DOHH2 (cell line): ENCODE measurements around the gene ZNF532.

Source experiments
- H3F3A ChIP-seq: fragments of 200-600 bp; sonication (generic), shearing (Covaris generic); 2 replicates; pipeline ENCODE4 v1.6.0; 2016; ENCODE audit warnings: antibody characterized with exemption, mild to moderate bottlenecking; ENCODE audit not compliant: control insufficient read depth, insufficient read depth
- H3K27ac ChIP-seq: fragments of 200-600 bp; sonication (generic); 2 replicates; pipeline ENCODE4 v1.5.1; 2014; ENCODE audit warnings: low read depth, mild to moderate bottlenecking, low read length, moderate library complexity
- H3K27me3 ChIP-seq: fragments of 200-600 bp; sonication (generic); 2 replicates; pipeline ENCODE4 v1.6.1; 2014; ENCODE audit warnings: mild to moderate bottlenecking, low read length, mixed read lengths; ENCODE audit not compliant: control insufficient read depth
- H3K36me3 ChIP-seq: fragments of 200-600 bp; sonication (generic); 2 replicates; pipeline ENCODE4 v1.6.1; 2014; ENCODE audit warnings: mild to moderate bottlenecking, low read length, moderate library complexity, mixed read lengths; ENCODE audit not compliant: control insufficient read depth
- H3K4me1 ChIP-seq: fragments of 200-600 bp; sonication (generic); 2 replicates; pipeline ENCODE4 v1.6.1; 2014; ENCODE audit warnings: mild to moderate bottlenecking, low read length, mixed read lengths; ENCODE audit not compliant: control insufficient read depth
- H3K4me2 ChIP-seq: fragments of 200-600 bp; sonication (generic); 2 replicates; pipeline ENCODE4 v1.6.0; 2014; ENCODE audit warnings: mild to moderate bottlenecking, low read length, moderate library complexity
- H3K4me3 ChIP-seq: fragments of 200-600 bp; sonication (generic); 2 replicates; pipeline ENCODE4 v1.5.1; 2014; ENCODE audit warnings: mild to moderate bottlenecking, low read length, mixed read lengths
- H3K79me2 ChIP-seq: fragments of 200-600 bp; sonication (generic); 2 replicates; pipeline ENCODE4 v1.6.1; 2014; ENCODE audit warnings: mild to moderate bottlenecking, low read length, mixed read lengths; ENCODE audit not compliant: control insufficient read depth
- H3K9me2 ChIP-seq: fragments of 200-600 bp; sonication (generic); replicated peaks from 2 replicates; pipeline ENCODE4 v1.6.1; 2014; ENCODE audit warnings: mild to moderate bottlenecking, low read length, mixed read lengths; ENCODE audit not compliant: control insufficient read depth
- H3K9me3 ChIP-seq: fragments of 200-600 bp; sonication (generic); 2 replicates; pipeline ENCODE4 v1.6.1; 2014; ENCODE audit warnings: antibody characterized with exemption, low read length, mixed read lengths; ENCODE audit not compliant: control insufficient read depth, insufficient read depth
- H4K20me1 ChIP-seq: fragments of 200-600 bp; sonication (generic); 2 replicates; pipeline ENCODE4 v1.6.0; 2014; ENCODE audit warnings: low read depth, mild to moderate bottlenecking, antibody characterized with exemption, low read length, moderate library complexity; ENCODE audit not compliant: control insufficient read depth, insufficient read depth
- CTCF ChIP-seq: fragments of 200-600 bp; sonication (generic); IDR thresholded peaks from one replicate; pipeline ENCODE4 v1.5.1; 2014; ENCODE audit warnings: antibody characterized with exemption, mild to moderate bottlenecking, low read depth, low read length; ENCODE audit not compliant: poor library complexity, severe bottlenecking
- EZH2phosphoT487 ChIP-seq: fragments of 200-600 bp; sonication (generic); IDR thresholded peaks from 2 replicates; pipeline ENCODE4 v1.6.1; 2017; ENCODE audit warnings: borderline replicate concordance, mild to moderate bottlenecking, antibody characterized with exemption, low read length, moderate library complexity, mixed read lengths

The ZNF532 gene

GRCh38 chr18:58965291-58966004, 100.8 kb downstream of the ZNF532 start:
- H4K20me1 ChIP-seq: no peaks in the 10 kb centered on the region
- no peaks in the 10 kb centered on the region for H3K27me3 ChIP-seq
- TF ChIP-seq EZH2phosphoT487: no peak
- no peak for TF ChIP-seq CTCF
- H3K79me2 ChIP-seq: peaks cover 66% of the 10 kb centered on the region
- peaks cover 99% of the 10 kb centered on the region for H3K4me1 ChIP-seq
- H3K36me3 ChIP-seq: peaks cover 65% of the 10 kb centered on the region
- peak overlapping the region; percentile 99 for H3K27ac ChIP-seq
- H3K9me2 ChIP-seq: no peaks in the 10 kb centered on the region
- H3K9me3 ChIP-seq: no peaks in the 10 kb centered on the region
- H3K4me2 ChIP-seq: peak overlapping the region; percentile 89
- peak overlapping the region; percentile 68 for H3K4me3 ChIP-seq
- H3F3A ChIP-seq: peaks cover 46% of the 10 kb centered on the region

DNA sequence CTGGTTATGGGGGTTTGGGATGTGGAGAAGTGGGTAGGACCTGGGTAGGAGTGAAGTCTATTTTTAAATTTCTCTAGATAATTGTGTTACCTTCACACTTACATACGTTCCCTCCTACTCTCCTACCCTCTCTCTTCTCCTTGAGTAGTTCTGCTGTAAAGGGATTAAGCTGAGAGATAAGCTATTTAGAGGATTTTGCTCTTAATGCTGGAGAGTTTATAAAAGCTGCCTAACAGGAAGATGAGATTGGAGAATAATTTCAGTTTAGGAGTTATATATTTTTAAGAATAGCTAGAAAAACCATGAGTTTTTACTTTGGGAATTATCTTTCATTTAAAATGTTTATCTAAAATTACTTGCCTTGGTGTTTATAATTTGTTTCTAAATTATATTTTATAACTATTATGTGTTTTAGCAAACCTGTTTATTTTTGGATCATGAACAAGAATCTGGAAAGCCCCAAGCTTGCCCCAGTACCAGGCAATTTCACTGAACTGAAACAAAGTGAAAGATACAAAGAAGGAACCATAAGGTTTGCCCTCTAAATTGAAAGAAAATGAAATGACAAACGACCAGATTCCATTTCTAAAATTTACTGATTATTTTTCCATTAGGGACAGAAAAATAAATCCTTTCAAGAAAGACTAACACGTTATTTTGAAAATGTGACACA, 101.5 kb downstream of the ZNF532 start:
- Histone ChIP-seq H3K9me2 (no peaks in the 10 kb centered on the region), H3K27me3 (no peaks in the 10 kb centered on the region), H3K4me2 (peak overlapping the region; percentile 89), H3F3A (peaks cover 41% of the 10 kb centered on the region), H3K4me3 (peak overlapping the region; percentile 68), H3K9me3 (no peaks in the 10 kb centered on the region), H3K36me3 (peaks cover 65% of the 10 kb centered on the region), H3K27ac (peak overlapping the region; percentile 99), H4K20me1 (no peaks in the 10 kb centered on the region), H3K4me1 (peaks cover 99% of the 10 kb centered on the region), H3K79me2 (peaks cover 72% of the 10 kb centered on the region)
- TF ChIP-seq EZH2phosphoT487 (no peak), CTCF (no peak)

DNA sequence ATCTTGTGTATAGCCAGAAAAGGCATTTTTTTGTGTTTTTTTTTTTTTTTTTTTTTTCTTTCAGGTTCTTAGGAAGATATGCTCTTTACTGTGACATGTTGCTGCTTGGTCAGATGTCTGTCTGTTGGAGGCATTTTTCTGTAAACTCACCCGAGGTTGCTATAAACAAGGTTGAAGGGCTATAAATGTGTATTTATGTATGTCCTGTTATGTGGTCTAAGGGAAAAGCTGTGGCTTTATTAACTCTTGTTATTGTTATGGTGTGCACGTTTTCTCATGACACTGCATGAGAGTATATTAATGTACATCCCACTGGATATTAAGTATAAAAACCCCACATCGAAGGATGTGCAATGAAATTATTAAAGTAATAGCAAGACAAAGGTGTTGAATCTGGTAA, 102.0 kb downstream of the ZNF532 start:
- H3K9me2 ChIP-seq: no peaks in the 10 kb centered on the region
- peaks cover 99% of the 10 kb centered on the region for H3K4me1 ChIP-seq
- H3K27me3 ChIP-seq: no peaks in the 10 kb centered on the region
- H3K4me3 ChIP-seq: peak overlapping the region; percentile 68
- no peaks in the 10 kb centered on the region for H4K20me1 ChIP-seq
- H3K36me3 ChIP-seq: peaks cover 65% of the 10 kb centered on the region
- H3K79me2 ChIP-seq: peaks cover 72% of the 10 kb centered on the region
- no peaks in the 10 kb centered on the region for H3K9me3 ChIP-seq
- H3K27ac ChIP-seq: peak overlapping the region; percentile 99
- peaks cover 39% of the 10 kb centered on the region for H3F3A ChIP-seq
- H3K4me2 ChIP-seq: peak overlapping the region; percentile 89
- no peak for TF ChIP-seq EZH2phosphoT487
- no peak for TF ChIP-seq CTCF
